ENCODE data around the gene BMP6.

DNA sequence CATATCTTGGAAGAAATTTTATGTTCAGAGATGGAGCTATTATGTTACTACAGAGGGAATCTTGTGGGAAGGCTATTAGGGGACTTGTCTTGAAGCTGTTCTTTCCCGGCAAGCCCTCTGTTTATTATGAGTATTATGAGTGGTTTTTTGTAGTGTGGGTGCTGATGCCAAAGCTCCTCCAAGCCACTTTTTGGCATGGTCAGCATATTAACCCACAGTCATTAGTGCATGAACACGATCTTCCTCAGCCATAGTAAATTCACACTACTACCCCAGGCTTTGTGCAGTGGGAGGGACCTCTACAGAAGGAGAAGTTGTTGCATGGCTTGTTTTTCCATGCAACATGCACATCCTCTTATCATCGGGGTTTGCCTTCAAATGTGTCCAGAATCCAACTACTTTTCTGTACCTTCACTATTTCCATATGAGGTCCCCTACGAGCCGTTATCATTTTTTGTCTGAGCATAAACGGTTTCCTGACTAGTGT, 6.5 kb upstream of the BMP6 start:
- TF ChIP-seq, protein P1, sequence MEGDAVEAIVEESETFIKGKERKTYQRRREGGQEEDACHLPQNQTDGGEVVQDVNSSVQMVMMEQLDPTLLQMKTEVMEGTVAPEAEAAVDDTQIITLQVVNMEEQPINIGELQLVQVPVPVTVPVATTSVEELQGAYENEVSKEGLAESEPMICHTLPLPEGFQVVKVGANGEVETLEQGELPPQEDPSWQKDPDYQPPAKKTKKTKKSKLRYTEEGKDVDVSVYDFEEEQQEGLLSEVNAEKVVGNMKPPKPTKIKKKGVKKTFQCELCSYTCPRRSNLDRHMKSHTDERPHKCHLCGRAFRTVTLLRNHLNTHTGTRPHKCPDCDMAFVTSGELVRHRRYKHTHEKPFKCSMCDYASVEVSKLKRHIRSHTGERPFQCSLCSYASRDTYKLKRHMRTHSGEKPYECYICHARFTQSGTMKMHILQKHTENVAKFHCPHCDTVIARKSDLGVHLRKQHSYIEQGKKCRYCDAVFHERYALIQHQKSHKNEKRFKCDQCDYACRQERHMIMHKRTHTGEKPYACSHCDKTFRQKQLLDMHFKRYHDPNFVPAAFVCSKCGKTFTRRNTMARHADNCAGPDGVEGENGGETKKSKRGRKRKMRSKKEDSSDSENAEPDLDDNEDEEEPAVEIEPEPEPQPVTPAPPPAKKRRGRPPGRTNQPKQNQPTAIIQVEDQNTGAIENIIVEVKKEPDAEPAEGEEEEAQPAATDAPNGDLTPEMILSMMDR (IDR thresholded peaks at IDR 0.05): no peak
- TF ChIP-seq POLR2AphosphoS5 (IDR thresholded peaks at IDR 0.05) (no peak), POLR2A (IDR thresholded peaks at IDR 0.05) (no peak)

All from breast epithelium (tissue), 3 donors.